Left ventricle myocardium inferior (tissue), 1 donor: ENCODE measurements around the gene KRR1. TPM values are rescaled to one million over a fixed set of nuclear protein-coding genes. Genes with fewer than 3 reads are reported as not detected.

ENCODE experiments used
- DNase-seq: peaks from one replicate; pipeline ENCODE4 v3.0.0-alpha.2; 2020
- H3K27ac ChIP-seq: fragments of 200-600 bp; replicated peaks from 2 replicates; pipeline ENCODE4 v1.8.0; 2021
- H3K27me3 ChIP-seq: fragments of 200-600 bp; 2 replicates; pipeline ENCODE4 v1.8.0; 2021; ENCODE audit warnings: low read depth
- H3K36me3 ChIP-seq: fragments of 200-600 bp; 2 replicates; pipeline ENCODE4 v1.8.0; 2021
- H3K4me1 ChIP-seq: fragments of 200-600 bp; 2 replicates; pipeline ENCODE4 v1.8.0; 2021
- H3K4me3 ChIP-seq: fragments of 200-600 bp; 2 replicates; pipeline ENCODE4 v1.8.0; 2021; ENCODE audit warnings: mild to moderate bottlenecking, moderate library complexity
- H3K9me3 ChIP-seq: fragments of 200-600 bp; replicated peaks from 2 replicates; pipeline ENCODE4 v1.8.0; 2021
- intact Hi-C: fragments of 100-400 bp; cut with micrococcal nuclease; formaldehyde crosslinking; loops from one replicate; pipeline ENCODE4 v1.11.0; 2022
- long read RNA-seq: library from polyadenylated mRNA; unstranded; transcript quantifications from one replicate; pipeline ENCODE4 v2.0.0, GENCODE V29; 2021
- total RNA-seq: library from RNA; stranded (reverse); fragmentation: NEBNext Ultra II Directional; extraction: Animal tissue kit (Norgen Biotek cat#: 25700); gene quantifications from one replicate; pipeline ENCODE4 v1.2.1, GENCODE V29; 2021
- TF ChIP-seq, protein P1 (sequence below): fragments of 200-600 bp; IDR thresholded peaks from 2 replicates; pipeline ENCODE4 v1.8.0; 2021; ENCODE audit warnings: antibody characterized with exemption, mild to moderate bottlenecking, borderline replicate concordance
- donor health status: DM: no; HTN: yes; CAD: no; lungs with severe emphysema.

Gene KRR1
- total RNA-seq: 32.7 TPM
- long read RNA-seq, full-length matches to known transcripts: 9 of 12 reads
- long read RNA-seq, partial matches to known transcripts: 0 of 12 reads
- long read RNA-seq, other reads (novel, unspliced or antisense): 3 of 12 reads

DNA sequence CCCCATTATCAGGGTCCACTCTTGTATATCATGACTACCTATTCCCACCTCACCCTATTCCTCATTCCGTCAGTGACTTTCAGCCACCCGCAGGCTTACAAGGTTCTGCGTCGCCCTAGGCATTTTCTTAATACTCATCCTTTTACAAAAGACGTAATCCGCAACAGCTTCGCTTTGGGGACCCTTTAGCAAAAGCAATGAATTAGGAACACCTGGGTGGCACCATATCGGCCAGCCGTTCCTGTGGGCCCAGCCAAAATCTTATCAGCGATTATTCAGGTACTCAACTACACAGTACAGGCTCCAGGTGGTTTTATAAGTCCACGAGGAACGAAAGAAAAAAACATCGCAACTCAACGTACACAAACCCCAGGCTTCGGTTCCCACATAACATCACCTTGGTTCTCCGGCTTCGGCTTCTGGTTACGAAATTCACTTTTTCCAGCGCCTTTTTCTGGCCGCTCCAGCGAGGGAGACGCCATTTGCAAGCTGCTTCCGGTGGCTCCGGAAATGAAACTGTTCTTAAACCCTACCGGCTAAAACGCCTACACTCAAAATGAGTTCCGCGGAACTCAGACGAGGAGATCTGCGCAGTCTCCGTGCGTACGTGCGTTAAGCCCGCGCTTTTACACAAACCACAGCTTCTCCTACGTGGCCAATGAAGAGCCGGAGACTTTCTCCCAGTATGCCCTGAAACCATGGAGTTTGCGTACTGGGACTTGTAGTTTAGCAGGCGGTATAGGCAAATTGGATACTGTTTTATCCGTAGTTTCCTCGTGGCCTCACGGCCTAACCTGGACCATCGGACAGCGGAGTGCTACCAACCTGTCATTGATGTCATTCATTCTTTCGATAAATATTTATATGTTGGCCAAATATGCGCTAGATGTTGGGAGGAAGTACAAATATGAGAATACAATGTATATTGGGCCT is at the start of gene KRR1:
Gene KRR1 (minus strand): TSS at position 494 of the 933 bp plus-strand sequence. CDS start 12 bp downstream, at position 482.
- no peaks in the 10 kb centered on the region for H3K27me3 ChIP-seq
- intact Hi-C loops: no loop called here

DNA sequence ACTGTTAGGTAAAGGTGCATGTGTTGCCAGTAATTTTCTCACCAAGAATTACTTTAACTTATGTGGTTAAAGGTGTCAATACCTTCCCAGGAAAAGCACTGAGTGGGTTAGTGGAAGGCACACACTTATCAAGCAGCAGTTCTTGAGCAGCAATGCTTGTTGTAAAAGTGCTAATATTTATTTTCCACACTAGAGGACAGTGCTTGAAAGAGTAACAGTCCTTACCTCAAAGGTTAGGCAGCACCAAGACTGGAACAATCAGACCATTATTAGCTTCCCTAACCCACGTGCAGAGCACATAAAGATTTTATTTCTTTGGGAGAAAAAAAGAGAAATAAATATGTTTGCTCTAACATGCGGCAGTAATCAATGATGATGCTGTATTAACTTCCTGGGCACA is 48.8 kb upstream of the KRR1 start:
- H3K4me1 ChIP-seq: peaks cover 12% of the 10 kb centered on the region
- H3K36me3 ChIP-seq: no peaks in the 10 kb centered on the region
- intact Hi-C loops: no loop called here
- H3K27ac ChIP-seq: no peak overlapping the region
- H3K4me3 ChIP-seq: no peak overlapping the region
- H3K27me3 ChIP-seq: no peaks in the 10 kb centered on the region
- no peak for DNase-seq
- H3K9me3 ChIP-seq: no peaks in the 10 kb centered on the region
- TF ChIP-seq, protein P1, sequence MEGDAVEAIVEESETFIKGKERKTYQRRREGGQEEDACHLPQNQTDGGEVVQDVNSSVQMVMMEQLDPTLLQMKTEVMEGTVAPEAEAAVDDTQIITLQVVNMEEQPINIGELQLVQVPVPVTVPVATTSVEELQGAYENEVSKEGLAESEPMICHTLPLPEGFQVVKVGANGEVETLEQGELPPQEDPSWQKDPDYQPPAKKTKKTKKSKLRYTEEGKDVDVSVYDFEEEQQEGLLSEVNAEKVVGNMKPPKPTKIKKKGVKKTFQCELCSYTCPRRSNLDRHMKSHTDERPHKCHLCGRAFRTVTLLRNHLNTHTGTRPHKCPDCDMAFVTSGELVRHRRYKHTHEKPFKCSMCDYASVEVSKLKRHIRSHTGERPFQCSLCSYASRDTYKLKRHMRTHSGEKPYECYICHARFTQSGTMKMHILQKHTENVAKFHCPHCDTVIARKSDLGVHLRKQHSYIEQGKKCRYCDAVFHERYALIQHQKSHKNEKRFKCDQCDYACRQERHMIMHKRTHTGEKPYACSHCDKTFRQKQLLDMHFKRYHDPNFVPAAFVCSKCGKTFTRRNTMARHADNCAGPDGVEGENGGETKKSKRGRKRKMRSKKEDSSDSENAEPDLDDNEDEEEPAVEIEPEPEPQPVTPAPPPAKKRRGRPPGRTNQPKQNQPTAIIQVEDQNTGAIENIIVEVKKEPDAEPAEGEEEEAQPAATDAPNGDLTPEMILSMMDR: peak; percentile 54

More for the DNA sequence above, at the start of gene KRR1:
- no peaks in the 10 kb centered on the region for H3K9me3 ChIP-seq
- H3K4me3 ChIP-seq: peak within 1 kb of the TSS; percentile 83
- DNase-seq: peak; percentile 90
- H3K27ac ChIP-seq: peak within 1 kb of the TSS; percentile 78
- TF ChIP-seq, protein P1: peak; percentile 38
- H3K4me1 ChIP-seq: peaks cover 41% of the 10 kb centered on the region
- H3K36me3 ChIP-seq: peaks cover 6% of the 10 kb centered on the region

DNA sequence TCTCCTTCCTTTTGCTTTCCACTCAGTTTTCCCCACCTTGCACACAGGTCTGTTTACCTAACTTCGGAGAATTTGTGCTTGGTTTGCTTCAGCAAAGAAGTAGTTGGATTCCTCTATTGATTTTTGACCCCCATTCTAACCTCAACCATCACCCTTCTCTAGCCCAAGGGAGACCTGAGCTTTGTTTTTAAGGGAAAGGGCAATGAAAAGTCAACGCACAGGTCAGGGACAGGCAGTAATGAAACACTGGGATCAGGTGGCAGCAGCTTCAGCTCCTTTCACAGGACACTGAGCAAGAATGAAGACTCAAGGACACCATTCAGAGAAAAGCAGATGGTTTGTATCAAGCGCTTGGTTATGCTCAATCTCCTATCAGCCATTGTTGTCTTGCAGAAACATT is 46.9 kb upstream of the KRR1 start:
- intact Hi-C loops: loop anchor here (10.0 kb wide), 1 partner anchor 157 kb away; no protein-coding TSS in a partner anchor
- no peak overlapping the region for H3K27ac ChIP-seq
- H3K9me3 ChIP-seq: no peaks in the 10 kb centered on the region
- no peak for DNase-seq
- H3K36me3 ChIP-seq: no peaks in the 10 kb centered on the region
- H3K4me3 ChIP-seq: no peak overlapping the region
- peaks cover 13% of the 10 kb centered on the region for H3K4me1 ChIP-seq
- no peaks in the 10 kb centered on the region for H3K27me3 ChIP-seq
- TF ChIP-seq, protein P1: no peak

DNA sequence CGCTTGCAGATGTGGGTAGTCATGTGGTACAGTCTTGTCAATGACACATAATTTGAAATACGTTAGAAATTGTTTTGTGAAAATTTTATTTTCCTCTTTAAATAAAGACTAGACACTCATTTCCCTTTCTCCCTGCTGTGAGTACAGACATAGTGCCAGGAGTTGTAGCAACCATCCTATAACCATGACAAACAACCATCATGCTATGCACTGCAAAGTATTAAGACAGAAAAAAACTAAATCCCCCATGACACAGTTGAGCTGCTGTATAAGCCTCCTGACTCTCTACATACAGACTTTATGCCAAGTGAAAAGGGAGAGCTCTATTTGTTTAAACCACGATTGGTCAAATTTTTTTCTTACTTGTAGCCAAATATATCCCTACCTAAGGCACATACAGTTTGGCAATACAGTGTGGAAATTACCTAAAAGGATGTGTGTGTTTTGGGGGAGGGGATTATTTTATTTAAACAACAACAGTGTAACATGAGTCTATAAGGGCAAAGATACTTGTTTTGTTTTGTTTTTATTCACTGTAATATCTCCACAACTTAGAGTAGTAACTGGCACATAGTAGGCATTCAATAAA is 45.0 kb upstream of the KRR1 start:
- Histone ChIP-seq H3K4me3 (no peak overlapping the region), H3K27me3 (no peaks in the 10 kb centered on the region), H3K27ac (no peak overlapping the region), H3K9me3 (no peaks in the 10 kb centered on the region), H3K36me3 (no peaks in the 10 kb centered on the region), H3K4me1 (peaks cover 19% of the 10 kb centered on the region)
- intact Hi-C loops: loop anchor here (10.0 kb wide), 1 partner anchor 158 kb away; no protein-coding TSS in a partner anchor
- TF ChIP-seq, protein P1: no peak
- DNase-seq: no peak

DNA sequence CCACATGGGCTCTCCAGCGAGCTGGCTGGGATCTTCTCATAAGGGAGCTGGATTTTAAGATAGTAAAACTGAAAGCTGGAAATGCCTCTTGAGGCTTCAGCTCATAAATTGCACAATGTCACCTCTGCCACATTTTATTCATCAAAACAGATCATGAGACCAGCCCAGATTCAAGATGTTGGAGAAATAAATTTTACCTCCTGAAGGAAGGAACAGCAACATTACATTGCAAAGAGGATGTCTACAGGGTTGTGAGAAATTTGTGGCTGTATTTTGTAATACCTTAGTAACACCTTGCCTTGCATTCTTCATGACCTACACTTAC is 43.1 kb upstream of the KRR1 start:
- Histone ChIP-seq H3K9me3 (no peaks in the 10 kb centered on the region), H3K4me1 (peaks cover 37% of the 10 kb centered on the region), H3K36me3 (no peaks in the 10 kb centered on the region), H3K4me3 (no peak overlapping the region), H3K27ac (no peak overlapping the region), H3K27me3 (no peaks in the 10 kb centered on the region)
- TF ChIP-seq, protein P1: no peak
- intact Hi-C loops: loop anchor here (10.0 kb wide), 1 partner anchor 160 kb away; no protein-coding TSS in a partner anchor
- no peak for DNase-seq
